Measurements from ENCODE around the gene ACYP1. TPM values are rescaled to one million over a fixed set of nuclear protein-coding genes. Genes with fewer than 3 reads are reported as not detected.
A peak's percentile ranks its signal among the peaks of the same experiment; 100 is the strongest.

ACYP1 gene
- total RNA-seq, 1 donor from 2014 or later, result 18.6 TPM

GRCh38 chr14:75022655-75023054 is 41.2 kb downstream of the ACYP1 start:
- peaks cover 2% of the 10 kb centered on the region for H3K36me3 ChIP-seq (ENCODE audit: control insufficient read depth, insufficient read depth, low read length)
- TF ChIP-seq, protein P1, sequence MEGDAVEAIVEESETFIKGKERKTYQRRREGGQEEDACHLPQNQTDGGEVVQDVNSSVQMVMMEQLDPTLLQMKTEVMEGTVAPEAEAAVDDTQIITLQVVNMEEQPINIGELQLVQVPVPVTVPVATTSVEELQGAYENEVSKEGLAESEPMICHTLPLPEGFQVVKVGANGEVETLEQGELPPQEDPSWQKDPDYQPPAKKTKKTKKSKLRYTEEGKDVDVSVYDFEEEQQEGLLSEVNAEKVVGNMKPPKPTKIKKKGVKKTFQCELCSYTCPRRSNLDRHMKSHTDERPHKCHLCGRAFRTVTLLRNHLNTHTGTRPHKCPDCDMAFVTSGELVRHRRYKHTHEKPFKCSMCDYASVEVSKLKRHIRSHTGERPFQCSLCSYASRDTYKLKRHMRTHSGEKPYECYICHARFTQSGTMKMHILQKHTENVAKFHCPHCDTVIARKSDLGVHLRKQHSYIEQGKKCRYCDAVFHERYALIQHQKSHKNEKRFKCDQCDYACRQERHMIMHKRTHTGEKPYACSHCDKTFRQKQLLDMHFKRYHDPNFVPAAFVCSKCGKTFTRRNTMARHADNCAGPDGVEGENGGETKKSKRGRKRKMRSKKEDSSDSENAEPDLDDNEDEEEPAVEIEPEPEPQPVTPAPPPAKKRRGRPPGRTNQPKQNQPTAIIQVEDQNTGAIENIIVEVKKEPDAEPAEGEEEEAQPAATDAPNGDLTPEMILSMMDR (IDR thresholded peaks at IDR 0.05; ENCODE audit: insufficient read depth, low read length, poor library complexity, severe bottlenecking), result peak; percentile 48
- H3K4me3 ChIP-seq (ENCODE audit: low read depth, low read length), result no peak overlapping the region
- no peaks in the 10 kb centered on the region for H3K27me3 ChIP-seq (ENCODE audit: control insufficient read depth, insufficient read depth, low read length)
- no peak for DNase-seq (ENCODE audit: low read depth)

GRCh38 chr14:75018694-75019093 is 45.1 kb downstream of the ACYP1 start:
- H3K4me3 ChIP-seq (ENCODE audit: low read depth, low read length), result no peak overlapping the region
- DNase-seq (ENCODE audit: low read depth), result no peak
- H3K36me3 ChIP-seq (ENCODE audit: control insufficient read depth, insufficient read depth, low read length), result no peaks in the 10 kb centered on the region
- TF ChIP-seq, protein P1 (IDR thresholded peaks at IDR 0.05; ENCODE audit: insufficient read depth, low read length, poor library complexity, severe bottlenecking), result no peak
- H3K27me3 ChIP-seq (ENCODE audit: control insufficient read depth, insufficient read depth, low read length), result no peaks in the 10 kb centered on the region

DNA sequence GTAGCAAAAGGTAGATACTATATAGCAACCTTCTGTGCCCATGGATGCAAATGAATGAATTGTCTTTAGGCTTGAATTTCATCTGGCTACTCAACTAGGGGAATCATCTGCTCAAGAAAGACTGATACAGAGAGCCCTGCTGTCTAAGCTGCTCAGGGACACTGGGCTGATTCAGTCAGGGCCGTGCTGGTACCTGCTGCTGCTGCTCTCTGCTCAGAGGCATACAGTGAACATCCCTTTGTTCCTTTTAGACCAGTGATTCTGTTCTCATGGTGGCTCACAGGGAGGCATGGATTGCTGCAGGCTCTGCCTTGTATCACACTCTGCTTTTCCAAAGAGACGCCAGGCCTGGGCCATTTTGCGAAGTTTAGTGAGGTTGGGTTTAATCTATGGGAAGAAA is 47.0 kb downstream of the ACYP1 start:
- no peak overlapping the region for H3K4me3 ChIP-seq (ENCODE audit: low read depth, low read length)
- TF ChIP-seq, protein P1 (IDR thresholded peaks at IDR 0.05; ENCODE audit: insufficient read depth, low read length, poor library complexity, severe bottlenecking), result no peak
- H3K36me3 ChIP-seq (ENCODE audit: control insufficient read depth, insufficient read depth, low read length), result no peaks in the 10 kb centered on the region
- no peaks in the 10 kb centered on the region for H3K27me3 ChIP-seq (ENCODE audit: control insufficient read depth, insufficient read depth, low read length)
- DNase-seq (ENCODE audit: low read depth), result no peak

- no peaks in the 10 kb centered on the region for H3K36me3 ChIP-seq (ENCODE audit: control insufficient read depth, insufficient read depth, low read length)
- TF ChIP-seq, protein P1 (IDR thresholded peaks at IDR 0.05; ENCODE audit: insufficient read depth, low read length, poor library complexity, severe bottlenecking), result no peak
- no peak for DNase-seq (ENCODE audit: low read depth)
- no peak overlapping the region for H3K4me3 ChIP-seq (ENCODE audit: low read depth, low read length)
- H3K27me3 ChIP-seq (ENCODE audit: control insufficient read depth, insufficient read depth, low read length), result no peaks in the 10 kb centered on the region
Measured at GRCh38 chr14:75015496-75015895, 48.3 kb downstream of the ACYP1 start.

DNA sequence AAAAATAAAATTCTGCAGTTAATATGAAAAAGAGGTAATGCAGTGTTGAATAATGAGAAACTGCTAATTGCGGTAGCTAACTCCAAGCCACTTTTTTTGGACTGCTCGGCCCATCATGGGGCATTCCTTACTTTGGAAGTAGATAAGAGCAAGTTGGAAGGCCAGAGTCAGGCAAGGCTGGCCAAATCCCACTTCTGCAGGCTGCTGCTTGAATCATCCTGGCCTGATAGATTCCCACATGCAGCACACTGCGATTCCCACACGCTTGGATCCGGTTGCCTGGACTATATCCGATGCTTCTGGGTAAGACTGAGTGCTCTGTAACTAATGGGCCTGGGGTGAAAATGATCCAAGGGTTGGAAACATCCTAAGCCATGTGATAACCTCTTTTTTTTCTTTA is 50.5 kb downstream of the ACYP1 start:
- Histone ChIP-seq H3K4me3 (ENCODE audit: low read depth, low read length) (no peak overlapping the region), H3K36me3 (ENCODE audit: control insufficient read depth, insufficient read depth, low read length) (no peaks in the 10 kb centered on the region), H3K27me3 (ENCODE audit: control insufficient read depth, insufficient read depth, low read length) (no peaks in the 10 kb centered on the region)
- DNase-seq (ENCODE audit: low read depth), result no peak
- TF ChIP-seq, protein P1 (IDR thresholded peaks at IDR 0.05; ENCODE audit: insufficient read depth, low read length, poor library complexity, severe bottlenecking), result no peak

- H3K4me3 ChIP-seq (ENCODE audit: low read depth, low read length), result no peak overlapping the region
- TF ChIP-seq, protein P1 (IDR thresholded peaks at IDR 0.05; ENCODE audit: insufficient read depth, low read length, poor library complexity, severe bottlenecking), result no peak
- peak; percentile 48 for DNase-seq (ENCODE audit: low read depth)
- H3K36me3 ChIP-seq (ENCODE audit: control insufficient read depth, insufficient read depth, low read length), result no peaks in the 10 kb centered on the region
- no peaks in the 10 kb centered on the region for H3K27me3 ChIP-seq (ENCODE audit: control insufficient read depth, insufficient read depth, low read length)
Measured at GRCh38 chr14:75011356-75011994, 52.3 kb downstream of the ACYP1 start.

All from kidney epithelial cell (primary cell).